HepG2 (cell line): ENCODE measurements around the gene ZBP1. TPM values are rescaled to one million over a fixed set of nuclear protein-coding genes. Genes with fewer than 3 reads are reported as not detected.

Experiments
- GPN1 ChIP-seq: sonication (generic); formaldehyde crosslinking; IDR thresholded peaks from 2 replicates; pipeline ENCODE4 v1.5.1; 2020; ENCODE audit warnings: missing genetic modification reagents, borderline replicate concordance
- GZF1 ChIP-seq: sonication (generic); formaldehyde crosslinking; IDR thresholded peaks from 2 replicates; pipeline ENCODE4 v1.5.1; 2020; ENCODE audit warnings: mild to moderate bottlenecking, missing genetic modification reagents
- HNF4A ChIP-seq: sonication (generic); formaldehyde crosslinking; IDR thresholded peaks from 2 replicates; pipeline ENCODE4 v1.4.0; 2020; ENCODE audit warnings: missing genetic modification reagents
- HOXA3 ChIP-seq: sonication (generic); formaldehyde crosslinking; IDR thresholded peaks from 2 replicates; pipeline ENCODE4 v1.5.0; 2020; ENCODE audit warnings: missing genetic modification reagents
- IKZF4 ChIP-seq: sonication (generic); formaldehyde crosslinking; IDR thresholded peaks from 2 replicates; pipeline ENCODE4 v1.5.1; 2020; ENCODE audit warnings: borderline replicate concordance, mild to moderate bottlenecking, low read depth, missing genetic modification reagents; ENCODE audit errors: not compliant biosample characterization
- JUNB ChIP-seq: sonication (generic); formaldehyde crosslinking; IDR thresholded peaks from 2 replicates; pipeline ENCODE4 v1.8.0; 2022; ENCODE audit warnings: missing genetic modification reagents, mild to moderate bottlenecking, borderline replicate concordance
- MEF2D ChIP-seq: sonication (generic); formaldehyde crosslinking; IDR thresholded peaks from 2 replicates; pipeline ENCODE4 v1.5.1; 2020; ENCODE audit warnings: mild to moderate bottlenecking, missing genetic modification reagents
- MIER2 ChIP-seq: IDR thresholded peaks from 2 replicates; pipeline ENCODE4 v1.6.1; 2016; ENCODE audit warnings: missing biosample characterization, missing genetic modification reagents
- MTF2 ChIP-seq: sonication (generic); formaldehyde crosslinking; IDR thresholded peaks from 2 replicates; pipeline ENCODE4 v1.5.0; 2020; ENCODE audit warnings: missing genetic modification reagents, borderline replicate concordance
- NCOR1 ChIP-seq: fragments of 200-600 bp; sonication (generic); IDR thresholded peaks from 2 replicates; pipeline ENCODE4 v1.7.0; 2017; ENCODE audit warnings: antibody characterized with exemption, low read length, borderline replicate concordance
- NR3C1 ChIP-seq: sonication (generic); formaldehyde crosslinking; IDR thresholded peaks from 2 replicates; pipeline ENCODE4 v1.4.0; 2020; ENCODE audit warnings: missing genetic modification reagents
- PRDM10 ChIP-seq: sonication (generic); formaldehyde crosslinking; IDR thresholded peaks from 2 replicates; pipeline ENCODE4 v1.4.0; 2020; ENCODE audit warnings: low read depth, missing genetic modification reagents
- SNAPC2 ChIP-seq: sonication (generic); formaldehyde crosslinking; IDR thresholded peaks from 2 replicates; pipeline ENCODE4 v1.8.1; 2022; ENCODE audit warnings: mild to moderate bottlenecking, missing genetic modification reagents
- WIZ ChIP-seq: sonication (generic); formaldehyde crosslinking; IDR thresholded peaks from 2 replicates; pipeline ENCODE4 v1.5.1; 2020; ENCODE audit warnings: mild to moderate bottlenecking, missing genetic modification reagents
- ZNF121 ChIP-seq: sonication (generic); formaldehyde crosslinking; IDR thresholded peaks from 2 replicates; pipeline ENCODE4 v1.5.0; 2020; ENCODE audit warnings: mild to moderate bottlenecking, missing genetic modification reagents
- ZNF232 ChIP-seq: sonication (generic); formaldehyde crosslinking; IDR thresholded peaks from 2 replicates; pipeline ENCODE4 v1.4.0; 2020; ENCODE audit warnings: missing genetic modification reagents, borderline replicate concordance
- ZNF234 ChIP-seq: sonication (generic); formaldehyde crosslinking; conservative IDR thresholded peaks from 2 replicates; pipeline ENCODE4 v1.5.1; 2020; ENCODE audit warnings: mild to moderate bottlenecking, missing genetic modification reagents
- ZNF326 ChIP-seq: sonication (generic); formaldehyde crosslinking; IDR thresholded peaks from 2 replicates; pipeline ENCODE4 v1.4.0; 2020; ENCODE audit warnings: missing genetic modification reagents, borderline replicate concordance
- ZNF337 ChIP-seq: sonication (generic); formaldehyde crosslinking; IDR thresholded peaks from 2 replicates; pipeline ENCODE4 v1.5.1; 2020; ENCODE audit warnings: missing genetic modification reagents, low read depth, mild to moderate bottlenecking, borderline replicate concordance
- ZNF446 ChIP-seq: sonication (generic); formaldehyde crosslinking; IDR thresholded peaks from 2 replicates; pipeline ENCODE4 v1.5.0; 2020; ENCODE audit warnings: mild to moderate bottlenecking, missing genetic modification reagents
- ZNF652 ChIP-seq: IDR thresholded peaks from 2 replicates; pipeline ENCODE4 v1.6.1; 2016; ENCODE audit warnings: low read depth, borderline replicate concordance
- ZNF691 ChIP-seq: sonication (generic); formaldehyde crosslinking; IDR thresholded peaks from 2 replicates; pipeline ENCODE4 v1.4.0; 2020; ENCODE audit warnings: missing genetic modification reagents, low read depth, mild to moderate bottlenecking, borderline replicate concordance
- polyA plus RNA-seq, 8 experiments: library from polyadenylated mRNA; depleted of rRNA in 3 of 8; stranded (reverse) in 7 of 8; unstranded in 1 of 8; fragments of >200 nt; fragmentation: Illumina TruSeq in 4 of 8; extraction: Trizol in 4 of 8; gene quantifications; 2 replicates each; pipeline versions ENCODE4 v1.2.1 to v1.2.3, GENCODE V29; 2011 to 2016; ENCODE audit warnings: low read depth in 4 of 8, missing spikeins in 1 of 8, mixed read lengths in 1 of 8; ENCODE audit not compliant: insufficient read depth in 1 of 8
- total RNA-seq, 5 experiments: library from RNA; depleted of rRNA; stranded (reverse); fragments of >200 nt; fragmentation: Illumina TruSeq; extraction: Trizol; gene quantifications; 2 replicates each; pipeline ENCODE4 v1.2.3, GENCODE V29; 2016; ENCODE audit warnings: low read depth in 1 of 5
- TF ChIP-seq, protein P1 (sequence below): sonication (generic); formaldehyde crosslinking; IDR thresholded peaks from 2 replicates; pipeline ENCODE4 v1.5.1; 2020; ENCODE audit warnings: mild to moderate bottlenecking, missing genetic modification reagents

ZBP1 gene
- total and polyA plus RNA-seq, 2 of the 13 experiments (the other 11 are each of a cell fraction or from before 2014, with no cell fraction given), result not detected

DNA sequence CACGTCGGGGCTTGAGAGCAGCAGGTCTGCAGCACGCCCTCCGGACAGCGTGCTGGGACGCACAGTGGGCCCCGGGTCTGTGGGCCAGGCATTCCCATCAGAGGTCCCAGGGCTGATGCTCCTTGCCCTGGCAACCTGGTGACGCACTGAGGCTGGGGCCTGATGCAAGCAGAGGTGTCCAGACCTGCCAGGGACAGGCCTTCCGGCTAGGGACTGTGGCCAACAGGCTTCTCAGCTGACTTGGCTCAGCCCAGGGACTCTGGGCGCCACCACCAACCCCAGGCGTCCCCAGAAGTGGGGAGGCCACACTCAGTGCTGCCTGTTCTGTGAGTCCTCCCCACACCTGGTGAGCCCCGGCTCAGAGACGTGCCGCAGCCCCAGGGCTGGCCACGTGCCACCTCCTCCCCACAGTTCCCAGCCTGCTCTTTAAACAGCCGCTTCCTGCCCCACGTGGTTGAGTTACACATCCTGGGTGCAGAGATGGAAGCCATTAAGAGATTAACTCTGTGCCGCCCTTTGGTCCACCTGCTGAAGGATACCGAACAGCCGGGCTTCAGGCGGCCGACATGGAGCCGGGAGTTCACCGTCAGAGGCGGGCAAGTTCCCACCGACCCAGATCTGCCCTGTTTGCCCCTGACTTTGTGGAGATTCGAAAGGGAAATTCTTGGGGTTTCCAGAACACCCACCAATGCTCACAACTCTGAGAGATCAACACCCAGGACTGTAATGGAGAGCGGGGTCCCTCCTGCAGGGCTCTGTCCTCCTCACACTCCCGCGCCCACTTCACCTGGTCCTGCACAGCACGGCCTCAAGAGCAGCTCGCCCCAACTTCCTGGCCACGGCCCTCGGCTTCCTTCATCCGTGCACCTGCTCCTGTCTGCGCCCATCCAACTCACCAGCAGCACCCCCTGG is 37.6 kb upstream of the ZBP1 start (continued):
- TF ChIP-seq ZNF234 (CRISPR knock-in tag) (no peak), MTF2 (CRISPR knock-in tag) (no peak), IKZF4 (CRISPR knock-in tag) (no peak), ZNF326 (CRISPR knock-in tag) (no peak), JUNB (CRISPR knock-in tag) (no peak), PRDM10 (no peak), NR3C1 (CRISPR knock-in tag) (no peak), ZNF691 (CRISPR knock-in tag) (no peak), MEF2D (CRISPR knock-in tag) (peak; percentile 29; the same call in 1 of the 2 replicates), ZNF232 (CRISPR knock-in tag) (no peak), MIER2 (no peak), GZF1 (CRISPR knock-in tag) (no peak), ZNF652 (CRISPR knock-in tag) (peak; percentile 51; the same call in 1 of the 2 replicates), ZNF121 (no peak), SNAPC2 (CRISPR knock-in tag) (no peak), WIZ (CRISPR knock-in tag) (no peak), GPN1 (no peak), NCOR1 (no peak), HNF4A (CRISPR knock-in tag) (0 out of 2 replicates have a peak, but pooled peaks have one; percentile 7), ZNF446 (CRISPR knock-in tag) (no peak), HOXA3 (CRISPR knock-in tag) (0 out of 2 replicates have a peak, but pooled peaks have one; percentile 37), ZNF337 (CRISPR knock-in tag) (no peak)
- TF ChIP-seq, protein P1, sequence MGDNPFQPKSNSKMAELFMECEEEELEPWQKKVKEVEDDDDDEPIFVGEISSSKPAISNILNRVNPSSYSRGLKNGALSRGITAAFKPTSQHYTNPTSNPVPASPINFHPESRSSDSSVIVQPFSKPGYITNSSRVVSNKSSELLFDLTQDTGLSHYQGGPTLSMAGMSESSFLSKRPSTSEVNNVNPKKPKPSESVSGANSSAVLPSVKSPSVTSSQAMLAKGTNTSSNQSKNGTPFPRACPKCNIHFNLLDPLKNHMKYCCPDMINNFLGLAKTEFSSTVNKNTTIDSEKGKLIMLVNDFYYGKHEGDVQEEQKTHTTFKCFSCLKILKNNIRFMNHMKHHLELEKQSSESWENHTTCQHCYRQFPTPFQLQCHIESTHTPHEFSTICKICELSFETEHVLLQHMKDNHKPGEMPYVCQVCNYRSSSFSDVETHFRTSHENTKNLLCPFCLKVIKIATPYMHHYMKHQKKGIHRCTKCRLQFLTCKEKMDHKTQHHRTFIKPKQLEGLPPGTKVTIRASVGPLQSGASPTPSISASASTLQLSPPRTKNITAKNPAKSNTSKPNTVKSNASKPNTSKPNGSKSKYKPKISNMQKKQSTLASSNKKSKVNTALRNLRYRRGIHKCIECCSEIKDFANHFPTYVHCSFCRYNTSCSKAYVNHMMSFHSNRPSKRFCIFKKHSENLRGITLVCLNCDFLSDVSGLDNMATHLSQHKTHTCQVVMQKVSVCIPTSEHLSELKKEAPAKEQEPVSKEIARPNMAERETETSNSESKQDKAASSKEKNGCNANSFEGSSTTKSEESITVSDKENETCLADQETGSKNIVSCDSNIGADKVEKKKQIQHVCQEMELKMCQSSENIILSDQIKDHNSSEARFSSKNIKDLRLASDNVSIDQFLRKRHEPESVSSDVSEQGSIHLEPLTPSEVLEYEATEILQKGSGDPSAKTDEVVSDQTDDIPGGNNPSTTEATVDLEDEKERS (CRISPR knock-in tag), result no peak
